ENCODE data around the gene RBFOX2.

GRCh38 chr22:35973388-35973787 lies 55.2 kb downstream of the RBFOX2 start:
- no peak for TF ChIP-seq CTCF (conservative IDR thresholded peaks at IDR 0.05 in 1 of 2, IDR thresholded peaks at IDR 0.05 in 1 of 2; ENCODE audit: low read depth in 1 of 2, low read length in 2 of 2)
- TF ChIP-seq EZH2 (IDR thresholded peaks at IDR 0.05; ENCODE audit: low read length, missing control alignments), result no peak

All from fibroblast of lung (primary cell).